GM18858 (cell line): ENCODE results near the gene TSEN34.
"Not testable (repeated sequence)": the region's sequence is repeated elsewhere in the genome, so short reads cannot be mapped to it uniquely, and the experiment has no call there.

Experiments used
- ATAC-seq: cut with Tn5 transposase; IDR thresholded peaks from one replicate; pipeline ENCODE4 v1.9.1; 2021; ENCODE audit not compliant: unreplicated experiment

The TSEN34 gene

DNA sequence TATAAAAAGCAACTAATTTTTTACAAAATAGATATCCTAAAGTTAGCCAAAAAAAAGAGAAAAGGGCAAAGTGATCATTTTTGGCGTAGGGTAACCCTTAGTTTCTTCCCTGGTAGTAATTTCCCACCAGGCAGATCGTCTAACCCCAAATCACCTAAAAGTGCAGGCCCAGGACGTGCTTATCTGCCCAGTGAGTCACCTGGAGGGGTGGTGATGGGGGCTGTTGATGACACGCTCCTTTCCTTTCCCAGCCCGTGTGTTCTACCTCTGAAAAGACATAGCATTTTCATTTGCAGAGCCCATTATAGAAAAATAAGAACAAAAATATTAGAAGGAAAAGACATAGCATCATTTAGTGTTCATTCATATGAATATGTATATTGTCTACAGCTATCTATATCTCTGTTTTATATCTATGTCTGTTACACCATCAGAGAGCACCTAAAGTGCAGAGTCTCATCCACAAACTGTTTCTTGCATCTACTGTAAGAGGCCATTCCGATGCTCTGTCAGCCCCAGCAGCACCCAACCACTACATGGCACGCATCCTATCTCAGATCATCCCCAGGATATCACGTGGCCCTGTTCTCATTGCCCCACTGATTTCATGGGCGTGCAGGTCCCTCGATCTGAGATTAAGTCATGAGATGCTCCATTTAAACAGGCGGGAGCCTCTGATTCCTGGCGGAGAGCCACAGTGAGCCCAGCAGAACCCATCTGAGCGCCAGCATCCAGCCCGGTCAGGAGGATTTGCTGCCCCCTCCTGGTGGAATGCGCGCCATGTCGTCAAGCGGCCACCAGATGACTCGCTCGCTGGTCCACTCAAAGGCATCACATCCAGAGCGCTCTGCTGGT, 40.2 kb downstream of the TSEN34 start:
- ATAC-seq = no peak

GRCh38 chr19:54233941-54234340, 42.8 kb downstream of the TSEN34 start:
- no peak for ATAC-seq

DNA sequence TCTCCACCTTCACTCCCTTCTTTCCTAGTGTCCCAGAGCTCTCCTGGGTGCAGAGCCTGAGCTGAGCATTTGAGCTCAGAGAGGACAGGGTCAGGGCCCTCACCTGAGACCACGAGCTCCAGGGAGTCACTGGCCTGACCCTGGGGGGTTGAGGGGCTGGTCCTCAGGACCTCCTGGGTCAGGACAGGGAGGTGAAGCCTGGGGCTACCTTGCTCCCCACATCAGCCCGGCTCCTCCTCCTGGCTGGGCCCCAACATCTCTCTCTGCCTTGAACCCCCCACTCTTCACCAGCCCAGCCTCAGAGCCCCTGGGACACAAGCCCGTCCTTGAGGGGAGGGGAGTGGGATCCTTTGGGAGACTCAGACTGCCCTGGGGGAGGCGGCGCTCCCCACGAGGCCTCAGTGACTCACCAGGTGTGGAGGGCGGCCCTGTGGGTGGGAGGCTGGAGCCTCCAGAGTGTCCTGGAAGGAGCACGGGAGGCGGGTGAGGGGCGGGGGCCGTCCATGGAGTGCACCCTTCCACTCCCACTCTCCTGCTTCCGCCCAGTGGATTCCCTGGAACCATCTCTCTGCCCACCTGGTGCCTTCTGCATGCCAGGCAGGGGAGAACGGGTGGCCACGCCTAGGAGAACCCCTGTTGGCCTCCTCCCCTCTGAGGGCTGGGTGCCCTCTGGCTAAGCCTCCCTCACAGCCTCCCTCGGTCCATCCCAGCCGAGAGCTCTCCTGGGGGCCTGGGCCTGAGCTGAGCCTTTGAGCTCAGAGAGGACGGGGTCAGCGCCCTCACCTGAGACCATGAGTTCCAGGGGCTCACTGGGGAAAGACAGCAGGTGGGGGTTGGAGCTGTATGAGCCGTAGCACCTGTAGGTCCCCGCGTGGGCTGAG, 48.6 kb downstream of the TSEN34 start:
- not testable (repeated sequence) for ATAC-seq

DNA sequence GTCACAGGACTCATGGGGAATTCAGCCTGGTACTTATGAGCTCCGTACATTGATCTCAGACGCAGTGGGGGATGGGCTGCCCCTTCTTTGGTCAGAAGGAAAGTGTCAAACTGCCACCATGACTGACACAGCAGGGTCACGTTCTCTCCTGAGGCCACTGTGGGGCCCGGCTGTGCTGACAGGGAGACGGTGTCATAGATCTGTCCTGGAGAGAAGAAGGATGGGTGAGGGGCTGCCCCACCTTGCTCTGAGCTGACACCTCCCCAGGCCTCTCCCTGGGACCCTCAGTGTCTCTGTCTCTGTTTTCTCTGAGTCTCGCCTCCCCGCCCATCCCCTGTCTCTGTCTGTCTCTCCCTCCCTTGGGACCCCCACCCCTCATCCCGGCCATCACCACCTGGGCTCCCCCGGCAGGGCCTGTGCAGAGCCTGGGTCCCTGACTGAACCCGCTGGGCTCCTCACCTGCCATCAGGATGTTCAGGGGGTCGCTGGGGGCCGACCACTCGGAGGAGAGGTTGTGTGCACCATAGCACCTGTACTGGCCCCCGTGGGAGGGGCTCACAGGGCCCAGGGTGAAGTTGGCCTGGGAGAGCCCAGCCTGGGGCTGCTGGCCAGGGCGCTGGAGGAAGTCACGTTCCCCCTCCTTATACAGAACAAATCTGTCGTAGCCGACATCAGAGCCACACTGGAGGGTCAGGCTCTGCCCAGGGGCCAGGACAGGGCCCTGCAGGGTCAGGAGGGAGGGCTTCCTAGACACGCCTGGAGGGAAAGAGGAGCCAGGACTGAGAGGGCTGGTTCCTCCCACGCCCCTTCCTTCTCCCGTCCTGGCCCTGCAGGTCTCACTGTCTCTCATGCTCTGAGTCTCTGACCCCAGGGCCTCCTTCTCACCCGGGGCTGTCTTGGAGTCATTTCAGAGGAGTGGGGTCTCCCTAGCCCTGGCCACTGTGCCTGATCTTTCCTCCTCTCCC, 49.5 kb downstream of the TSEN34 start:
- ATAC-seq = not testable (repeated sequence)

- not testable (repeated sequence) for ATAC-seq
Measured at GRCh38 chr19:54242234-54242633, 51.1 kb downstream of the TSEN34 start.

- ATAC-seq = not testable (repeated sequence)
Measured at GRCh38 chr19:54242646-54243045, 51.5 kb downstream of the TSEN34 start, which contains the start of gene LILRA6. Gene LILRA6 (minus strand): TSS chr19:54242790.

GRCh38 chr19:54243809-54244208, 52.7 kb downstream of the TSEN34 start:
- not testable (repeated sequence) for ATAC-seq
